HepG2 (cell line): Measurements from ENCODE around the gene NAP1L4. TPM values are rescaled to one million over a fixed set of nuclear protein-coding genes. Genes with fewer than 3 reads are reported as not detected.

Source experiments
- ATAC-seq: fragments of 200-7000 bp; cut with Tn5 transposase; 3 replicates; pipeline ENCODE4 v1.9.1; 2020; ENCODE audit warnings: mild to moderate bottlenecking, moderate library complexity
- BruUV-seq: library from RNA; stranded (reverse); fragments of 400-500 nt; replicated peaks from 2 replicates; lab custom pipeline; 2021; lab: Mats Ljungman, UMichigan
- CTCF ChIA-PET: fragments of 300-600 bp; formaldehyde crosslinking; extraction: SDS; loops from one replicate; lab custom pipeline; 2021; ENCODE audit warnings: low total read pairs, inconsistent platforms, low intra/inter-chr PET ratio; lab: Yijun Ruan, JAX
- POLR2A ChIA-PET: fragments of 350-600 bp; sonication (Branson Sonifier 250); formaldehyde crosslinking; loops from one replicate; lab custom pipeline; 2020; ENCODE audit warnings: antibody characterized with exemption, inconsistent platforms; lab: Yijun Ruan, JAX
- DNase-seq: peaks from one replicate; pipeline ENCODE4 v3.0.0-alpha.2; 2015; ENCODE audit warnings: low spot score
- FAIRE-seq: peaks from 3 replicates; lab custom pipeline; 2011; peaks lifted over from hg19 to GRCh38; lab: Jason Lieb, UNC
- H2AFZ ChIP-seq: one replicate; pipeline ENCODE4 v1.6.1; 2011; ENCODE audit warnings: low read length, inconsistent platforms
- H3K27ac ChIP-seq: fragments of 300-600 bp; 3 replicates; pipeline ENCODE4 v1.8.0; 2011; ENCODE audit warnings: mixed run types, mild to moderate bottlenecking, mixed read lengths, low read length, inconsistent platforms; ENCODE audit not compliant: insufficient read depth; ENCODE audit errors: extremely low read length
- H3K27me3 ChIP-seq, 2 experiments: fragments of 200-600 bp in 1 of 2; 2 replicates in 1 of 2; 3 replicates in 1 of 2; pipeline versions ENCODE4 v1.6.0 to v1.8.0; 2011; ENCODE audit warnings: low read length in 2 of 2, mild to moderate bottlenecking in 2 of 2, moderate library complexity in 2 of 2, inconsistent platforms in 1 of 2; ENCODE audit not compliant: insufficient read depth in 2 of 2, control insufficient read depth in 1 of 2
- H3K36me3 ChIP-seq, 2 experiments: fragments of 200-600 bp in 1 of 2; replicated peaks in 1 of 2; 2 replicates in 1 of 2; 3 replicates in 1 of 2; pipeline versions ENCODE4 v1.5.1 to v1.8.0; 2011; ENCODE audit warnings: low read length in 2 of 2, inconsistent platforms in 1 of 2; ENCODE audit not compliant: insufficient read depth in 2 of 2, control insufficient read depth in 1 of 2
- H3K4me1 ChIP-seq: 2 replicates; pipeline ENCODE4 v1.5.1; 2012; ENCODE audit warnings: low read length, inconsistent platforms; ENCODE audit not compliant: insufficient read depth
- H3K4me2 ChIP-seq: 2 replicates; pipeline ENCODE4 v1.6.0; 2011; ENCODE audit warnings: low read depth, low read length, inconsistent platforms
- H3K4me3 ChIP-seq, 3 experiments: fragments of 200-600 bp in 1 of 3; sonication (generic), shearing (Covaris generic) in 1 of 3; replicated peaks in 1 of 3; 2 replicates each; pipeline ENCODE4 v1.5.1; 2011 to 2016; ENCODE audit warnings: low read length in 3 of 3, inconsistent platforms in 2 of 3, low read depth in 2 of 3, mild to moderate bottlenecking in 2 of 3, control low read depth in 1 of 3, mixed read lengths in 1 of 3; ENCODE audit not compliant: insufficient read depth in 1 of 3
- H3K79me2 ChIP-seq: one replicate; pipeline ENCODE4 v1.6.1; 2011; ENCODE audit warnings: low read length, inconsistent platforms; ENCODE audit not compliant: insufficient read depth
- H3K9ac ChIP-seq: 2 replicates; pipeline ENCODE4 v1.6.0; 2011; ENCODE audit warnings: mild to moderate bottlenecking, low read depth, low read length, inconsistent platforms; ENCODE audit not compliant: insufficient read depth
- H3K9me3 ChIP-seq: 2 replicates; pipeline ENCODE4 v1.5.1; 2012; ENCODE audit warnings: mild to moderate bottlenecking, low read length
- H4K20me1 ChIP-seq: 2 replicates; pipeline ENCODE4 v1.6.0; 2011; ENCODE audit warnings: inconsistent platforms, mild to moderate bottlenecking, low read length, moderate library complexity; ENCODE audit not compliant: insufficient read depth
- AGO1 ChIP-seq: fragments of 200-400 bp; formaldehyde crosslinking; IDR thresholded peaks from 2 replicates; pipeline ENCODE4 v1.6.1; 2017; ENCODE audit warnings: mild to moderate bottlenecking, low read depth, low read length, moderate library complexity; ENCODE audit not compliant: poor library complexity, severe bottlenecking
- AGO2 ChIP-seq: fragments of 200-400 bp; formaldehyde crosslinking; optimal IDR thresholded peaks from 2 replicates; pipeline ENCODE3; 2017; ENCODE audit warnings: mild to moderate bottlenecking, low read depth, low read length, moderate library complexity
- CBX5 ChIP-seq: sonication (generic); formaldehyde crosslinking; IDR thresholded peaks from 2 replicates; pipeline ENCODE4 v1.4.0; 2020; ENCODE audit warnings: missing genetic modification reagents, borderline replicate concordance
- SP1 ChIP-seq, 2 experiments: fragments of 450-650 bp in 1 of 2; sonication (generic) in 1 of 2; formaldehyde crosslinking in 1 of 2; IDR thresholded peaks; 2 replicates each; pipeline versions ENCODE4 v1.4.0 to v1.6.1; 2016 to 2020; ENCODE audit warnings: missing genetic modification reagents in 1 of 2
- TBX3 ChIP-seq: fragments of 450-650 bp; IDR thresholded peaks from 2 replicates; pipeline ENCODE4 v1.6.1; 2017; ENCODE audit warnings: antibody characterized with exemption, mild to moderate bottlenecking, inconsistent platforms, borderline replicate concordance
- WGBS: methylation state at CpG from one replicate; pipeline ENCODE4 v1.1.6; 2017; ENCODE audit warnings: low lambda C conversion rate; 5-methylcytosine and 5-hydroxymethylcytosine counted together
- in situ Hi-C: cut with HindIII; loops from 2 replicates; pipeline ENCODE4 v1.10.0; 2017; ENCODE audit warnings: low pct_unique_long_range_greater_than_20kb; ENCODE audit not compliant: extremely low pct_ligation_motif_present
- intact Hi-C: fragments of 100-400 bp; cut with micrococcal nuclease; formaldehyde crosslinking; loops from one replicate; pipeline ENCODE4 v1.10.0; 2022; ENCODE audit not compliant: unreplicated experiment
- polyA plus RNA-seq, 8 experiments: library from polyadenylated mRNA; depleted of rRNA in 3 of 8; stranded (reverse) in 7 of 8; unstranded in 1 of 8; fragments of >200 nt; fragmentation: Illumina TruSeq in 4 of 8; extraction: Trizol in 4 of 8; gene quantifications; 2 replicates each; pipeline versions ENCODE4 v1.2.1 to v1.2.3, GENCODE V29; 2011 to 2016; ENCODE audit warnings: low read depth in 4 of 8, missing spikeins in 1 of 8, mixed read lengths in 1 of 8; ENCODE audit not compliant: insufficient read depth in 1 of 8
- total RNA-seq, 5 experiments: library from RNA; depleted of rRNA; stranded (reverse); fragments of >200 nt; fragmentation: Illumina TruSeq; extraction: Trizol; gene quantifications; 2 replicates each; pipeline ENCODE4 v1.2.3, GENCODE V29; 2016; ENCODE audit warnings: low read depth in 1 of 5
- TF ChIP-seq, protein P1 (sequence below): sonication (generic); formaldehyde crosslinking; IDR thresholded peaks from 2 replicates; pipeline ENCODE4 v1.5.1; 2020; ENCODE audit warnings: missing genetic modification reagents, mild to moderate bottlenecking, borderline replicate concordance
- TF ChIP-seq, protein P2 (sequence below): sonication (generic); formaldehyde crosslinking; IDR thresholded peaks from 2 replicates; pipeline ENCODE4 v1.5.0; 2020; ENCODE audit warnings: mild to moderate bottlenecking, missing genetic modification reagents, borderline replicate concordance

Gene NAP1L4
- total and polyA plus RNA-seq, 2 of the 13 experiments (the other 11 are each of a cell fraction or from before 2014, with no cell fraction given): 64.0 to 186 TPM

DNA sequence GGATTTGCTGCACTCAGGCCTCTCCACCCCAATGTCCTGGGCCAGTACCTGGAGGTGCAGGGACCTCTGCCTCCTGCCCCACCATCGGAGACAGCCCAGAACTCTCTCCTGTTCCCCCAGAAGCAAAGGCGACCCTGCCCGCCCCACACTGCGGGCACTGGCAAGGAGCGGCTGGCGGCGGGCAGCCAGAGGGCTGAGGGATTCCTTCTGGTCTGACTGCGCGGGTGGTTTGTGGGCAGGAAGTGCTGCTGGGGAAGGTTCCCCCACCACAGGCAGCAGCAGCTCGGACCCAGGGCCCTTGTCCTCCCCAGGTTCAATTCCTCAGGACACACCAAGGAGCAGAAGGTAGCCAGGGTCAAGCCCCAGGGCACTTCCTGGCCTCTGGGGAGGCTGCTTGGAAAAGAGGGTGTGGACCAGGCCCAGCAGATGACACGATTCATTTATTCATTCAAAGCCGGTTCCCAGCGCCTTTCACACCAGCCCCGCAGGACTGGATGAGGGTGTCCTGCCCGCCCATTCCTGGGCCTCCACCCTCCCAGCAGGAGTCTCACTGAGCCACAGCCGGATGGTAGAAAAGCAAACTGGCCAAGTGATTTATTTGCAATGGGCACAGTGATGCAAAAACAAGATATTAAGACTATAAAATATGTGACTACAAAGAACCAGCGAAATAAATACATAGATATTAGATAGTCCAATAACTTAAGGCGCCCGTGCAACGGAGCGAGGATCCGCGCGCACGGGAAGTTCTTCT lies 64.1 kb downstream of the NAP1L4 start:
- Histone ChIP-seq H3K36me3 (no peaks in the 10 kb centered on the region), H3K79me2 (no peaks in the 10 kb centered on the region), H3K4me3 (peak overlapping the region in 2 of 3 experiments; percentile 49 to 70; a peak in 3 of 6 replicates), H3K4me1 (peaks cover 22% of the 10 kb centered on the region), H3K27me3 (peaks cover 7 to 32% of the 10 kb centered on the region in 2 experiments), H4K20me1 (0 out of 2 replicates have a peak, but pooled peaks cover 2% of the 10 kb centered on the region), H3K9ac (no peak overlapping the region), H3K4me2 (peak overlapping the region; percentile 65), H3K9me3 (no peaks in the 10 kb centered on the region), H2AFZ (no peak overlapping the region), H3K27ac (no peak overlapping the region)
- in situ Hi-C loops: no loop called here
- CTCF ChIA-PET: no interaction called here
- no peak for DNase-seq
- no peak for FAIRE-seq
- intact Hi-C loops: no loop called here
- 60% methylated on average over 19 of the region's 25 CpGs for WGBS
- ATAC-seq: no peak
- TF ChIP-seq, protein P1, sequence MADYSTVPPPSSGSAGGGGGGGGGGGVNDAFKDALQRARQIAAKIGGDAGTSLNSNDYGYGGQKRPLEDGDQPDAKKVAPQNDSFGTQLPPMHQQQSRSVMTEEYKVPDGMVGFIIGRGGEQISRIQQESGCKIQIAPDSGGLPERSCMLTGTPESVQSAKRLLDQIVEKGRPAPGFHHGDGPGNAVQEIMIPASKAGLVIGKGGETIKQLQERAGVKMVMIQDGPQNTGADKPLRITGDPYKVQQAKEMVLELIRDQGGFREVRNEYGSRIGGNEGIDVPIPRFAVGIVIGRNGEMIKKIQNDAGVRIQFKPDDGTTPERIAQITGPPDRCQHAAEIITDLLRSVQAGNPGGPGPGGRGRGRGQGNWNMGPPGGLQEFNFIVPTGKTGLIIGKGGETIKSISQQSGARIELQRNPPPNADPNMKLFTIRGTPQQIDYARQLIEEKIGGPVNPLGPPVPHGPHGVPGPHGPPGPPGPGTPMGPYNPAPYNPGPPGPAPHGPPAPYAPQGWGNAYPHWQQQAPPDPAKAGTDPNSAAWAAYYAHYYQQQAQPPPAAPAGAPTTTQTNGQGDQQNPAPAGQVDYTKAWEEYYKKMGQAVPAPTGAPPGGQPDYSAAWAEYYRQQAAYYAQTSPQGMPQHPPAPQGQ (CRISPR knock-in tag): no peak
- no peak for TF ChIP-seq CBX5 (CRISPR knock-in tag)
- no peak for TF ChIP-seq TBX3
- TF ChIP-seq SP1 (IDR thresholded peaks at IDR 0.05): no peak
- TF ChIP-seq SP1 (CRISPR knock-in tag; IDR thresholded peaks at IDR 0.05): no peak
- peak; percentile 45 for TF ChIP-seq AGO1
- peak; percentile 22 for TF ChIP-seq AGO2
- TF ChIP-seq, protein P2, sequence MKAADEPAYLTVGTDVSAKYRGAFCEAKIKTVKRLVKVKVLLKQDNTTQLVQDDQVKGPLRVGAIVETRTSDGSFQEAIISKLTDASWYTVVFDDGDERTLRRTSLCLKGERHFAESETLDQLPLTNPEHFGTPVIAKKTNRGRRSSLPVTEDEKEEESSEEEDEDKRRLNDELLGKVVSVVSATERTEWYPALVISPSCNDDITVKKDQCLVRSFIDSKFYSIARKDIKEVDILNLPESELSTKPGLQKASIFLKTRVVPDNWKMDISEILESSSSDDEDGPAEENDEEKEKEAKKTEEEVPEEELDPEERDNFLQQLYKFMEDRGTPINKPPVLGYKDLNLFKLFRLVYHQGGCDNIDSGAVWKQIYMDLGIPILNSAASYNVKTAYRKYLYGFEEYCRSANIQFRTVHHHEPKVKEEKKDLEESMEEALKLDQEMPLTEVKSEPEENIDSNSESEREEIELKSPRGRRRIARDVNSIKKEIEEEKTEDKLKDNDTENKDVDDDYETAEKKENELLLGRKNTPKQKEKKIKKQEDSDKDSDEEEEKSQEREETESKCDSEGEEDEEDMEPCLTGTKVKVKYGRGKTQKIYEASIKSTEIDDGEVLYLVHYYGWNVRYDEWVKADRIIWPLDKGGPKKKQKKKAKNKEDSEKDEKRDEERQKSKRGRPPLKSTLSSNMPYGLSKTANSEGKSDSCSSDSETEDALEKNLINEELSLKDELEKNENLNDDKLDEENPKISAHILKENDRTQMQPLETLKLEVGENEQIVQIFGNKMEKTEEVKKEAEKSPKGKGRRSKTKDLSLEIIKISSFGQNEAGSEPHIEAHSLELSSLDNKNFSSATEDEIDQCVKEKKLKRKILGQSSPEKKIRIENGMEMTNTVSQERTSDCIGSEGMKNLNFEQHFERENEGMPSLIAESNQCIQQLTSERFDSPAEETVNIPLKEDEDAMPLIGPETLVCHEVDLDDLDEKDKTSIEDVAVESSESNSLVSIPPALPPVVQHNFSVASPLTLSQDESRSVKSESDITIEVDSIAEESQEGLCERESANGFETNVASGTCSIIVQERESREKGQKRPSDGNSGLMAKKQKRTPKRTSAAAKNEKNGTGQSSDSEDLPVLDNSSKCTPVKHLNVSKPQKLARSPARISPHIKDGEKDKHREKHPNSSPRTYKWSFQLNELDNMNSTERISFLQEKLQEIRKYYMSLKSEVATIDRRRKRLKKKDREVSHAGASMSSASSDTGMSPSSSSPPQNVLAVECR (CRISPR knock-in tag): no peak
- BruUV-seq: no TSS peak
- POLR2A ChIA-PET: interaction anchor here (0.9 to 2.3 kb wide), 2 partner anchors 25 kb away, joined by 4 to 18 read pairs; a partner anchor contains a TSS
